Liver (tissue), 3 donors: ENCODE data around the gene SLC4A5.

Source experiments
- TAF1 ChIP-seq: conservative IDR thresholded peaks from 2 replicates; pipeline ENCODE4 v1.6.1; 2016; ENCODE audit warnings: antibody characterized with exemption, mild to moderate bottlenecking
- TF ChIP-seq, protein P1 (sequence below): IDR thresholded peaks from 2 replicates; pipeline ENCODE4 v1.6.1; 2016; ENCODE audit warnings: antibody characterized with exemption, mild to moderate bottlenecking
- TF ChIP-seq, protein P2 (sequence below): fragments of 150-350 bp; IDR thresholded peaks from 2 replicates; pipeline ENCODE4 v1.5.1; 2017; ENCODE audit warnings: improper control_type of control experiment, low read depth, low read length; ENCODE audit not compliant: missing input control
- TF ChIP-seq, protein P3 (sequence below): IDR thresholded peaks from 2 replicates; pipeline ENCODE4 v1.6.1; 2016; ENCODE audit warnings: antibody characterized with exemption
- donor health status: healthy.
- donor health status: healthy.

DNA sequence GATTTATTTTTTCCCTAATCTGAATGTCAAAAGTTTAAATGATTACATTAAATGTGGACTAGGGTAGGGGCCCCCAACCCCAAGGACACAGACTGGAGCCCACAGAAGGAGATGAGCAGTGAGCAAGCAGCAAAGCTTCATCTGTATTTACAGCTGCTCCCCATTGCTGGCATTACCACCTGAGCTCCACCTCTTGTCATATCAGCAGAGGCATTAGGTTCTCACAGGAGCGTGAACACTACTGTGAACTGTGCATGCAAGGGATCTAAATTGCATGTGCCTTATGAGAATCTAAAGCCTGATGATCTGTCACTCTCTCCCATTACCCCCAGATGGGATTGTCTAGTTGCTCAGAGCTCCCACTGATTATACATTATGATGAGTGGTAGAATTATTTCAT, 168.3 kb downstream of the SLC4A5 start:
- TF ChIP-seq, protein P1, sequence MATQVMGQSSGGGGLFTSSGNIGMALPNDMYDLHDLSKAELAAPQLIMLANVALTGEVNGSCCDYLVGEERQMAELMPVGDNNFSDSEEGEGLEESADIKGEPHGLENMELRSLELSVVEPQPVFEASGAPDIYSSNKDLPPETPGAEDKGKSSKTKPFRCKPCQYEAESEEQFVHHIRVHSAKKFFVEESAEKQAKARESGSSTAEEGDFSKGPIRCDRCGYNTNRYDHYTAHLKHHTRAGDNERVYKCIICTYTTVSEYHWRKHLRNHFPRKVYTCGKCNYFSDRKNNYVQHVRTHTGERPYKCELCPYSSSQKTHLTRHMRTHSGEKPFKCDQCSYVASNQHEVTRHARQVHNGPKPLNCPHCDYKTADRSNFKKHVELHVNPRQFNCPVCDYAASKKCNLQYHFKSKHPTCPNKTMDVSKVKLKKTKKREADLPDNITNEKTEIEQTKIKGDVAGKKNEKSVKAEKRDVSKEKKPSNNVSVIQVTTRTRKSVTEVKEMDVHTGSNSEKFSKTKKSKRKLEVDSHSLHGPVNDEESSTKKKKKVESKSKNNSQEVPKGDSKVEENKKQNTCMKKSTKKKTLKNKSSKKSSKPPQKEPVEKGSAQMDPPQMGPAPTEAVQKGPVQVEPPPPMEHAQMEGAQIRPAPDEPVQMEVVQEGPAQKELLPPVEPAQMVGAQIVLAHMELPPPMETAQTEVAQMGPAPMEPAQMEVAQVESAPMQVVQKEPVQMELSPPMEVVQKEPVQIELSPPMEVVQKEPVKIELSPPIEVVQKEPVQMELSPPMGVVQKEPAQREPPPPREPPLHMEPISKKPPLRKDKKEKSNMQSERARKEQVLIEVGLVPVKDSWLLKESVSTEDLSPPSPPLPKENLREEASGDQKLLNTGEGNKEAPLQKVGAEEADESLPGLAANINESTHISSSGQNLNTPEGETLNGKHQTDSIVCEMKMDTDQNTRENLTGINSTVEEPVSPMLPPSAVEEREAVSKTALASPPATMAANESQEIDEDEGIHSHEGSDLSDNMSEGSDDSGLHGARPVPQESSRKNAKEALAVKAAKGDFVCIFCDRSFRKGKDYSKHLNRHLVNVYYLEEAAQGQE = no peak
- TF ChIP-seq, protein P2, sequence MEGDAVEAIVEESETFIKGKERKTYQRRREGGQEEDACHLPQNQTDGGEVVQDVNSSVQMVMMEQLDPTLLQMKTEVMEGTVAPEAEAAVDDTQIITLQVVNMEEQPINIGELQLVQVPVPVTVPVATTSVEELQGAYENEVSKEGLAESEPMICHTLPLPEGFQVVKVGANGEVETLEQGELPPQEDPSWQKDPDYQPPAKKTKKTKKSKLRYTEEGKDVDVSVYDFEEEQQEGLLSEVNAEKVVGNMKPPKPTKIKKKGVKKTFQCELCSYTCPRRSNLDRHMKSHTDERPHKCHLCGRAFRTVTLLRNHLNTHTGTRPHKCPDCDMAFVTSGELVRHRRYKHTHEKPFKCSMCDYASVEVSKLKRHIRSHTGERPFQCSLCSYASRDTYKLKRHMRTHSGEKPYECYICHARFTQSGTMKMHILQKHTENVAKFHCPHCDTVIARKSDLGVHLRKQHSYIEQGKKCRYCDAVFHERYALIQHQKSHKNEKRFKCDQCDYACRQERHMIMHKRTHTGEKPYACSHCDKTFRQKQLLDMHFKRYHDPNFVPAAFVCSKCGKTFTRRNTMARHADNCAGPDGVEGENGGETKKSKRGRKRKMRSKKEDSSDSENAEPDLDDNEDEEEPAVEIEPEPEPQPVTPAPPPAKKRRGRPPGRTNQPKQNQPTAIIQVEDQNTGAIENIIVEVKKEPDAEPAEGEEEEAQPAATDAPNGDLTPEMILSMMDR = no peak
- TF ChIP-seq, protein P3, sequence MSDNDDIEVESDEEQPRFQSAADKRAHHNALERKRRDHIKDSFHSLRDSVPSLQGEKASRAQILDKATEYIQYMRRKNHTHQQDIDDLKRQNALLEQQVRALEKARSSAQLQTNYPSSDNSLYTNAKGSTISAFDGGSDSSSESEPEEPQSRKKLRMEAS = no peak
- no peak for TF ChIP-seq TAF1
